ENCODE measurements around the gene CTSS. TPM values are rescaled to one million over a fixed set of nuclear protein-coding genes. Genes with fewer than 3 reads are reported as not detected.

The CTSS gene
- total RNA-seq, 4 donors from 2014 or later, result 235 to 454 (median 330) TPM

DNA sequence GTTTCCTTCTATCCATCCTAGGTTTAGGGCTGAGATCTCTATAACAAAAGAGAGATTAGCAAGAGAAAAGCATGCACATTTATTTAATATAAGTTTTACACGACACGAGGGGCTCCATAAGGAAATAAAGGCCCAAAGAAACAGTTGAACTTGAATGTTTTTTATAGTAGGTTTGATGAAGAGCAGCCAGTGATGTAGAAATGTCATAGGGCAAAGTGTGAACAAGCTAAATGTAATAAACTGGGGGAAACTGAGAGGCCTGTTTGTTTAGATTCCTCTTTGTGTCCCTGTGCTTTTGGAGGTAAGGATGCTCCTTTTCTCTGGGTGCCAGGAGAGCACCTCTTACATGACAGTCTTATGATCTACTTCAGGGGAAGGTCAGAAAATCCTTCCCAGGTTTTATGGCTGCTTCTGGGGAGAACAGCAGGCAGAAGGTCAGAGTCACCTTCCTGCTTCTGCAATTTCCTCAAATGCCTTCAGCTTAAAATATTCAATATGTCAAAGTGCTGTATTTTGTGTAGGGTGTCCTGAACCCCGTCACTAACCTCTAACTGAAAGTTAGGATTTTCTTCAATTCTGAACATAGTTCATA, 35.4 kb downstream of the CTSS start:
- no peak for DNase-seq
- Histone ChIP-seq H3K27me3 (no peaks in the 10 kb centered on the region), H3K4me3 (no peak overlapping the region), H3K36me3 (peaks cover 0 to 9% (median 0%) of the 10 kb centered on the region in 4 donors), H3K4me1 (peaks cover 0 to 4% (median under 1%) of the 10 kb centered on the region in 4 donors), H3K9me3 (no peaks in the 10 kb centered on the region), H3K27ac (peak overlapping the region in 2 of 4 donors; percentile 10 to 17)
- intact Hi-C loops (cut with DNase I; ENCODE audit: low total_unique reads) (no loop called here), in situ Hi-C loops (cut with MboI; ENCODE audit: low pct_ligation_motif_present in 1 of 4, low pct_unique_long_range_greater_than_20kb in 1 of 4, low sequenced_read_pairs in 3 of 4) (no loop called here)
- 58 to 60% methylated on average over 3 of the region's 3 CpGs for WGBS, 2 donors (ENCODE audit: low coverage in 1 of 2)
- TF ChIP-seq POLR2AphosphoS5 (IDR thresholded peaks at IDR 0.05) (no peak), POLR2A (IDR thresholded peaks at IDR 0.05) (no peak), EP300 (IDR thresholded peaks at IDR 0.05; ENCODE audit: low read depth) (no peak)
- TF ChIP-seq, protein P1, sequence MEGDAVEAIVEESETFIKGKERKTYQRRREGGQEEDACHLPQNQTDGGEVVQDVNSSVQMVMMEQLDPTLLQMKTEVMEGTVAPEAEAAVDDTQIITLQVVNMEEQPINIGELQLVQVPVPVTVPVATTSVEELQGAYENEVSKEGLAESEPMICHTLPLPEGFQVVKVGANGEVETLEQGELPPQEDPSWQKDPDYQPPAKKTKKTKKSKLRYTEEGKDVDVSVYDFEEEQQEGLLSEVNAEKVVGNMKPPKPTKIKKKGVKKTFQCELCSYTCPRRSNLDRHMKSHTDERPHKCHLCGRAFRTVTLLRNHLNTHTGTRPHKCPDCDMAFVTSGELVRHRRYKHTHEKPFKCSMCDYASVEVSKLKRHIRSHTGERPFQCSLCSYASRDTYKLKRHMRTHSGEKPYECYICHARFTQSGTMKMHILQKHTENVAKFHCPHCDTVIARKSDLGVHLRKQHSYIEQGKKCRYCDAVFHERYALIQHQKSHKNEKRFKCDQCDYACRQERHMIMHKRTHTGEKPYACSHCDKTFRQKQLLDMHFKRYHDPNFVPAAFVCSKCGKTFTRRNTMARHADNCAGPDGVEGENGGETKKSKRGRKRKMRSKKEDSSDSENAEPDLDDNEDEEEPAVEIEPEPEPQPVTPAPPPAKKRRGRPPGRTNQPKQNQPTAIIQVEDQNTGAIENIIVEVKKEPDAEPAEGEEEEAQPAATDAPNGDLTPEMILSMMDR (IDR thresholded peaks at IDR 0.05), result no peak

DNA sequence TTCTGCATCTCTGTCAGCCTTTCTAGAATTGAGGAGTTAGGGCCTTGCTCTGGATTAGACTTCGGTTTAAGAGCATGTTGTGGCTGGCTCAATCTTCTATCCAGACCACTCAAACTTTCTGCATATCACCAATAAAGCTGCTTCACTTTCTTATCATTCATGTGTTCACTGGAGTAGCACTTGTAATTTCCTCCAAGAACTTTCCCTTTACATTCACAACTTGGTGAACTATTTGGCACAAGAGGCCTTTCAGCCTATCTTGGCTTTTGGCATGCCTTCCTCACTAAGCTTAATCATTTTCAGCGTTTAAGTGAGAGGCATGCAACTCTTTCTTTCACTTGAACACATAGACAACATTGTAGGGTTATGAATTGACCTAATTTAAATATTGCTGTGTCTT, 41.2 kb downstream of the CTSS start:
- no peak for TF ChIP-seq POLR2A (IDR thresholded peaks at IDR 0.05)
- TF ChIP-seq EP300 (IDR thresholded peaks at IDR 0.05; ENCODE audit: low read depth), result no peak
- no peak for TF ChIP-seq POLR2AphosphoS5 (IDR thresholded peaks at IDR 0.05)
- TF ChIP-seq, protein P1 (IDR thresholded peaks at IDR 0.05), result no peak
- no peak for DNase-seq
- no peaks in the 10 kb centered on the region for H3K9me3 ChIP-seq
- no peak overlapping the region for H3K27ac ChIP-seq
- H3K36me3 ChIP-seq, result no peaks in the 10 kb centered on the region
- H3K27me3 ChIP-seq, result no peaks in the 10 kb centered on the region
- intact Hi-C loops (cut with DNase I; ENCODE audit: low total_unique reads) (no loop called here), in situ Hi-C loops (cut with MboI; ENCODE audit: low pct_ligation_motif_present in 1 of 4, low pct_unique_long_range_greater_than_20kb in 1 of 4, low sequenced_read_pairs in 3 of 4) (no loop called here)
- WGBS, 2 donors (ENCODE audit: low coverage in 1 of 2), result 20 to 69% methylated on average over 1 to 2 of the region's 2 CpGs
- H3K4me1 ChIP-seq, result peaks cover 0 to 7% (median 3%) of the 10 kb centered on the region in 4 donors
- H3K4me3 ChIP-seq, result no peak overlapping the region

DNA sequence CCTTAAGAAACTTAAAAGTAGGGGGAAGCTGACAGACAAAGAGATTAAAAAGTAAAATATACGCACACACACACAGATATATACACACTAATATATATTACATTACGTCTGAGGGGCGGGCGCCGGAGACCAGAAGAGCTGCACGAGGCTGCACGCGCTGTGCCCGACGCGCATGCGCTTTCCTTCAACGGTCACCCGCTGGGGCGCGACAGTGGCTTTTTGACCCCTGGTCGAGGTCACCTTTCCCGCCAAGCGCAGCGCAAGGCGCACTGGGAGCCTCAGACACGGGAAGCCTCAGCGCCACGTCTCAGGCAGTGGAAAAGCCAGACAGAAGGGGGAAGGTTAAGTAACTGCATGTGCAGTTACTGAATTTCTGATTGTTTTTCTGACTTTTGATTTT, 44.9 kb downstream of the CTSS start, which contains the start of gene HORMAD1:
HORMAD1 (minus strand) TSS at position 193 of the 400 bp plus-strand sequence. CDS start 1,390 bp downstream, outside the sequence.
- Histone ChIP-seq H3K9me3 (no peaks in the 10 kb centered on the region), H3K27ac (no peak within 1 kb of the TSS), H3K36me3 (no peaks in the 10 kb centered on the region), H3K4me3 (no peak within 1 kb of the TSS), H3K4me1 (peaks cover 0 to 7% (median 3%) of the 10 kb centered on the region in 4 donors), H3K27me3 (no peaks in the 10 kb centered on the region)
- TF ChIP-seq POLR2A (IDR thresholded peaks at IDR 0.05) (no peak), EP300 (IDR thresholded peaks at IDR 0.05; ENCODE audit: low read depth) (no peak), POLR2AphosphoS5 (IDR thresholded peaks at IDR 0.05) (no peak)
- TF ChIP-seq, protein P1 (IDR thresholded peaks at IDR 0.05), result no peak
- 94 to 95% methylated on average over 16 to 24 of the region's 24 CpGs for whole genome bisulfite sequencing, 2 donors (ENCODE audit: low coverage in 1 of 2)
- in situ Hi-C loops (cut with MboI; ENCODE audit: low pct_ligation_motif_present in 1 of 4, low pct_unique_long_range_greater_than_20kb in 1 of 4, low sequenced_read_pairs in 3 of 4) (no loop called here), intact Hi-C loops (cut with DNase I; ENCODE audit: low total_unique reads) (no loop called here)
- no peak for DNase-seq

DNA sequence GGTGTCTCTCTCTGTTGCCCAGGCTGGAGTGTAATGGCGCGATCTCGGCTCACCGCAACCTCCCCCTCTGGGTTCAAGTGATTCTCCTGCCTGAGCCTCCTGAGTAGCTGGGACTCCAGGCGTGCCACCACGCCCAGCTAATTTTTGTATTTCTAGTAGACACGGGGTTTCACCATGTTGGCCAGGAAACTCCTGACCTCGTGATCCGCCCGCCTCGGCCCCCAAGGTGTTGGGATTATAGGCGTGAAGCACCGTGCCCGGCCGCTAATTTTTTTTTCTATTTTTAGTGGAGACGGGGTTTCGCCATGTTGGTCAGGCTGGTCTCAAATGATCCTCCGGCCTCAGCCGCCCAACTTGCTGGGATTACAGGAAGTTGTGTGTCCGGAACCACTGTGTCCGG, 45.5 kb downstream of the CTSS start:
- TF ChIP-seq POLR2AphosphoS5 (IDR thresholded peaks at IDR 0.05) (no peak), EP300 (IDR thresholded peaks at IDR 0.05; ENCODE audit: low read depth) (no peak), POLR2A (IDR thresholded peaks at IDR 0.05) (no peak)
- TF ChIP-seq, protein P1 (IDR thresholded peaks at IDR 0.05), result no peak
- intact Hi-C loops (cut with DNase I; ENCODE audit: low total_unique reads) (no loop called here), in situ Hi-C loops (cut with MboI; ENCODE audit: low pct_ligation_motif_present in 1 of 4, low pct_unique_long_range_greater_than_20kb in 1 of 4, low sequenced_read_pairs in 3 of 4) (no loop called here)

More for the DNA sequence above, 45.5 kb downstream of the CTSS start:
- no peaks in the 10 kb centered on the region for H3K36me3 ChIP-seq
- no peaks in the 10 kb centered on the region for H3K9me3 ChIP-seq
- H3K4me1 ChIP-seq, result peaks cover 0 to 6% (median 2%) of the 10 kb centered on the region in 4 donors
- no peak for DNase-seq
- no peaks in the 10 kb centered on the region for H3K27me3 ChIP-seq
- WGBS, 2 donors (ENCODE audit: low coverage in 1 of 2), result 95 to 100% methylated on average over 5 to 21 of the region's 21 CpGs
- no peak overlapping the region for H3K27ac ChIP-seq
- H3K4me3 ChIP-seq, result no peak overlapping the region
